ENCODE results near the gene ZNF598.
A peak's percentile ranks its signal among the peaks of the same experiment; 100 is the strongest.
"Not testable (repeated sequence)": the region's sequence is repeated elsewhere in the genome, so short reads cannot be mapped to it uniquely, and the experiment has no call there.

ZNF598 gene

GRCh38 chr16:1975432-1976215 lies 34.0 kb downstream of the ZNF598 start:
- DNase-seq (ENCODE audit: low read depth) = no peak

- DNase-seq (ENCODE audit: low read depth) = no peak
Measured at GRCh38 chr16:1974157-1975070, 35.2 kb downstream of the ZNF598 start.

- DNase-seq (ENCODE audit: low read depth) = no peak
Measured at GRCh38 chr16:1973461-1974156, 36.0 kb downstream of the ZNF598 start.

- no peak for DNase-seq (ENCODE audit: low read depth)
Measured at GRCh38 chr16:1972490-1972877, 37.1 kb downstream of the ZNF598 start.

- peak; percentile 97 for DNase-seq (ENCODE audit: low read depth)
Measured at GRCh38 chr16:1971796-1972489, 37.7 kb downstream of the ZNF598 start, which contains the start of gene TBL3. Gene TBL3 (plus strand): TSS chr16:1972053. CDS start chr16:1972165, 112 bp downstream.

- DNase-seq (ENCODE audit: low read depth) = no peak
Measured at GRCh38 chr16:1968146-1968953, 41.3 kb downstream of the ZNF598 start.

- no peak for DNase-seq (ENCODE audit: low read depth)
Measured at GRCh38 chr16:1966460-1966859, 43.2 kb downstream of the ZNF598 start, which contains the start of gene RNF151. Gene RNF151 (plus strand): TSS chr16:1966856. CDS start chr16:1966882, 26 bp downstream.

GRCh38 chr16:1965396-1966001 lies 44.1 kb downstream of the ZNF598 start:
- no peak for DNase-seq (ENCODE audit: low read depth)

GRCh38 chr16:1964506-1965395 lies 44.9 kb downstream of the ZNF598 start, which contains the start of gene RPS2:
Gene RPS2 (minus strand): TSS chr16:1964826. CDS start chr16:1964625, 201 bp downstream.
- DNase-seq (ENCODE audit: low read depth) = peak; percentile 95

- no peak for DNase-seq (ENCODE audit: low read depth)
Measured at GRCh38 chr16:1963806-1964505, 45.7 kb downstream of the ZNF598 start.

- not testable (repeated sequence) for DNase-seq (ENCODE audit: low read depth)
Measured at GRCh38 chr16:1962161-1963153, 47.2 kb downstream of the ZNF598 start.

GRCh38 chr16:1961651-1962067 lies 48.0 kb downstream of the ZNF598 start:
- DNase-seq (ENCODE audit: low read depth) = no peak

GRCh38 chr16:1960665-1961630 lies 48.7 kb downstream of the ZNF598 start:
- no peak for DNase-seq (ENCODE audit: low read depth)

GRCh38 chr16:1959269-1960039 lies 50.2 kb downstream of the ZNF598 start, which contains the start of gene NDUFB10:
Gene NDUFB10 (plus strand): TSS chr16:1959538. CDS start chr16:1959625, 87 bp downstream.
- peak; percentile 88 for DNase-seq (ENCODE audit: low read depth)

GRCh38 chr16:1958715-1959268 lies 50.8 kb downstream of the ZNF598 start:
- DNase-seq (ENCODE audit: low read depth) = no peak
